ENCODE results near the gene OR2AJ1.

OR2AJ1 gene

GRCh38 chr1:247962911-247963588, 38.4 kb downstream of the OR2AJ1 start:
- no peak for DNase-seq

- DNase-seq, result no peak
Observed at GRCh38 chr1:247964933-247965332, 40.2 kb downstream of the OR2AJ1 start, which contains the start of gene OR2AK2. Gene OR2AK2, plus strand, starts transcription at chr1:247965233. Its CDS starts 144 bp downstream, at chr1:247965377.

GRCh38 chr1:247966532-247967204, 42.0 kb downstream of the OR2AJ1 start:
- no peak for DNase-seq
